ENCODE measurements around the gene FOXA3.

- TF ChIP-seq POLR2A (IDR thresholded peaks at IDR 0.05; ENCODE audit: extremely low read depth, insufficient read length) (no peak), CTCF (IDR thresholded peaks at IDR 0.05; ENCODE audit: low read depth, low read length) (no peak), MAX (IDR thresholded peaks at IDR 0.05; ENCODE audit: low read depth, low read length) (no peak), MYC (IDR thresholded peaks at IDR 0.05; ENCODE audit: low read depth, low read length) (no peak)
These were observed 38.9 kb upstream of the FOXA3 start for GRCh38 chr19:45825263-45825605.
